SHP77 (cell line): ENCODE results near the gene CAMKK2.
"Not testable (repeated sequence)": the region's sequence is repeated elsewhere in the genome, so short reads cannot be mapped to it uniquely, and the experiment has no call there.

Experiments used
- DNase-seq, 2 experiments: peaks; one replicate each; lab custom pipeline; 2025; lab: John Stamatoyannopoulos, UW

CAMKK2 gene

DNA sequence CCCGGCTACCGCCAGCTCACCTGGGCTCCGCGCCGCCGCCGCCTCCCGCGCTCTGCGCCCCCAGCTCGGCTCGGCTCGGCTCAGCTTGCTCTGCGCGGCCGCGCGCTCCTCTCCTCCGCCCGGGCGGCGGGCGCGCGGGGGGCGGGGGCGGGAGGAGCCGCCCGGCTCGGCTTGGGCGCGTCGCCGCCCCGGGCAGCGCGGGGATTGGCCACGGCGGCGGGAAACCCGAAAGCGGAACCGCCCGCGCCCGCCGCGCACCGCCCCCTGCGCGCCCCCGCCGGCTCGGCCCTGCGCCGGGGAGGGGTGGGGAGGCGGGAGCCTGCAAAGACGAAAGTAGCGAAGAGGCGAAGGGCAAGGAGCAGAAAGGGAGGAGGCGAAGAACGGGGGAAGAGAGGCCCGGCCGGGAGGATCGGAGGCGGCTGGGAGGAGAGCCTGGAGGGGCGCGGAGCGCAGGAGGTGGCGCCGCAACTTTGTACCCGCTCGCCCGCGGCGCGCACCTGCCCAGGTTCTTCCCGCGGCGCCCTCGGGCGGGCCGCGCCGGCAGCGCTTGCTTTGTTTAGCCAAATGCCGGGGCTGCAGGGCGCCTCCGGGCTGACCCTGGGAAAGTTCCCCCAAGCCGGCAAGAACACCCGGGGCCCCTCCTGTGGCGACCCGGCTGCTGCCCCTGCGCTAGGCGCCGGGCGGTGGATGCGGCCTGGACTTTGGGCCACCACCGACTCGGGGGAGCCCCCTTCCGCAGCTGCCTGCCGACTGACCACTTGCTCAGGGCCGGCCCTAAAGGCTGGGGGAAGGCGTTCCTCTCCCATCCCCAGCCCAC lies at the start of gene CAMKK2:
TSS of gene CAMKK2 (minus strand) at position 92 of the 817 bp plus-strand sequence. CDS start 22,183 bp downstream, outside the sequence.
- peak; percentile 82 to 84 for DNase-seq

DNA sequence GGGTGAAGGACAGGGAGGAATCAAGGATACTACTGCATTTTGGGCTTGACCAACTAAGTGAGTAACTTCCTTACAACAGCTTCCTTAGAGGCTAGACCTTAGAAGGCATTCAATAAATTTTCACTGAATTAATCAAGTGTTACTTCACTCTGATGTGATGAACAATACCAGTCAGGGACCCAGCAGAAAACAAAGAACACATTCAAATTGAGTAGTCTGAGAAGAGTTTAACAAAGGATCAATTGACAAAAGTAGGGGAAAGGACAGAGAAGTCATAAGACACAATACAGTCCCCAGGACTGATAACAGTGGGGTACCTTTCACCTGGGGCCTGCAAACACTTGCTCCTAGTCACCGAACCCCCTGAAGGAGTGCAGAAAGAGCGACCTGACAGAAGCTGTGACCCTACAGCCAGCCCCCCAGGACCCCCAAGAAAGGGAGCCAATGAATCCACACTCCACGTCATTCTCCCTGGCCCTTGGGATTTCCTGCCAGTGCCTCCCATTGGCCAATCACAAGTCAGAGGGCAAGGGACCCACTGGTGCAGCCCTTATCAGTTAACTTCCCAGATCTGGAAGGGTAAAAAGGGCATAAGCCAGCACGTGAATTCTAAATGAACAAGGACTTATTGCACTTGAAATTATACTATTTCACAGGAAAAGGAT lies 48.8 kb upstream of the CAMKK2 start:
- no peak for DNase-seq

DNA sequence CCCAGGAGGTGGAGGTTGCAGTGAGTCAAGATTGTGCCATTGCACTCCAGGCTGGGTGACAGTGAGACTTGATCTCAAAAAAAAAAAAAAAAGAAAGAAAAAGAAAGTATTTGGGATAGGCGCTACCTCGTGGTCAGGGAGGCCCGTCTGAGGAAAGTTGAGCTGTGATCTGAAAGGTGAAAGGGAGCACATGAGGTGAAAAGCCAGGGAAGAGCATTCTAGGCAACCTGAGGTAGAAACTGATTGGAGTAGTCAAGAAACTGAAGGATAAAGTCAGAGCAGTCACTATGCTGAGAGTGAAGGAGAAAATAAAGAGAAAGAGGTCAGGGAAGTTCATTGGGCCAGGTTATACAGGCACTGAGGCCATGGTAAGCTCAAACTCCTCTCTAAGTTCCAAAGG lies 48.0 kb upstream of the CAMKK2 start:
- DNase-seq: no peak

DNA sequence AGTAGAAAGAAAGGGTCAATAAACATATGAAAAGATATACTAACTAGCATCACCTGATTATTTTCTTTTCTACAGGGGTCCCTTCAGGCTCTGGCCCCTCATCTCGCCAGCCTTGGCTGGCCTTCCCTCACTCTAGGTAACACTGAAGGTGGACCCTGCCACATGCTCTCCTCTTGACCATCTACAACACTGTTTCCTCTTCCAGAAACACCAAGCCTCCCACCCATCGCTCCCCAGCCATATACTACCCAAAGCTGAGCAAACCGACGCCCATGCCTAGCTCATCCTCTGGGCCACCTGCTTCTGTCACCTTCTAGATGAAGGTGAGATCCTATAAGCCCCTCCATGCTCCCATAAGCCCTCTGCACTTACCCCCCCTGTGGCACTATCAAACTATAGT lies 40.9 kb upstream of the CAMKK2 start:
- DNase-seq: no peak

DNA sequence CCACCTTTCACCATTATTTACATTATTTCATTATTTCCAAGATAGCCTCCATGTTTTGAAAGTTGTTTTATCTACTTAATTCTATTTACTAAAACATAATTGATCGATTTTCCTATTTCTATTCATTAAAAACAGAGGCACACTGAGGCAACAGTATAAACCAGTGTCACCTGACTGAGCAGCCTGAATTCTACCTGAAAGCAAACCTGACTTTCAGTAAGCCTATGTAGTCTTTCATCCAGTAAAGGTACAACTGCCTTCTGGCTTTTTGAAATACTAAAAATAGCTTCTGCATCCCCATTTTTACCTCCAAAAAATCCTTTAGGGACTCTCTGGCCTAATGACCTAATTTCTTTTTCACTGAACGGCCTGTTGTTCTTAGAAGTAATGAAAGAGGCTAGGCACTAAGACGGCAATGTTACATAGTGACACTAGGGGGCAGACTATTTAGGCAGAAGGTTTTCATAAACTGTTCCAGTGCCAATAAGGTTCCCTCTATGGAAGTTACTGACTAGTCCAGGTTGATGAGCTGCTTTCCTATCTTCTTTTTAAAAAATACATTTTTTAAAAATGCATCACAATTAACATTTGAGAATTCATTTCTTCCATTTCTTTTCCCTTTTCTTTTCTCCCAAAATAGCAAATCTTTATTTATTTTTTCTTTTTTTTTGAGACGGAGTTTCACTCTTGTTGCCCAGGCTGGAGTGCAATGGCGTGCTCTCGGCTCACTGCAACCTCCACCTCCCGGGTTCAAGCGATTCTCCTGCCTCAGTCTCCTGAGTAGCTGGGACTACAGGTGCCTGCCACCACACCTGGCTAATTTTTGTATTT lies 38.2 kb upstream of the CAMKK2 start:
- DNase-seq: peak; percentile 69 to 73

DNA sequence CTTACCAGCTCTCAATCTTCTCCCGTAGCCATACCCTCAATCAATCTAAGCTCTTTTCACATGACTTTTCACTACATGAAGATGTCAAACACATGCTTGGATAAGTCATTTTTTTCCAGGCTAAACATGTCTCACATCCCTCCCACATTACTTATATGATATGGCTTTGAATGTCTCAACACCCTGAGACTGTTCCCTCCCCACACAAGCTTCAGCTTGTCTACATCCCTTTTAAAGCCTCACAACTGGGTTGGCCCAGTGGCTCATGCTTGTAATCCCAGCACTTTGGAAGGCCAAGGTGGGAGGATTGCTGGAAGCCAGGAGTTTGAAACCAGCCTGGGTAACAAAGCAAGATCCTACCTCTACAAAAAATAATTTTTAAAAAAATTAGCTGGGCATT lies 37.2 kb upstream of the CAMKK2 start:
- DNase-seq: no peak

DNA sequence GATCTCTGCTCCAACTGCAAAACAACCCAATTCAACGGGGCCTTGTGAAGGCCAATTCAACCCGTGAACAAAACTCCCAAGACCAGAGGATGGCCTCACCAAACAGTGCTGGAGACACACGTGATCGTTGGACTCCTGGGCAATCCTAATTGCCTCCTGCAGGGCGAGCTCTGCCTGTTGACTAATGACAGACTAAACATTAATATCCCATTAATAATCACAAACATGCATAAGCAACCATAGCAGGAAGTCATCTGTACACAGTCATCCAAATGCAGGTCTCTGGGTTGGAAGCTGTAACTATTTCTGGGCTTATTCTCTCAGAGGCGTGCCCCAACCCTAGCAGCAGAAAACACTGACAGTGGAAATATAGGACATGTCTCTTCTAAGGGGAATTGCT lies 34.7 kb upstream of the CAMKK2 start:
- no peak for DNase-seq

DNA sequence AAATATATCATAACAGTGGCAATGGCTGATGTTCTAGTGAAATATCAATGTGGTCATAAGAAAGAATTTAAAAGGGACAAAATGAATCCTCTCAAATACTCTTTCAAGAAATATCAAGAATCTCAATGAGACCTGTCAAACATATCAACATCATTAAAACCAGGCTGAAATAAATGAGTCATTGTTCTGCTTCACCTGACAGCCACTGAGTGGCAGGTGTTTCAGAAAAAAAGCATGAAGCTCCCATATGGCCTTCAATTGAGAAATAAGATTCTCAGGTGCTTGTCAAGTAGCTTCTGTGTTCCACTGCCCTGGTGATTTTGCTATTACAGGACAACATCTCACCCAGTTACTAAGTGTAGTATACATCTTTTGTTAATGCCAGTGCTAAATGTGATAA lies 34.2 kb upstream of the CAMKK2 start:
- no peak for DNase-seq

DNA sequence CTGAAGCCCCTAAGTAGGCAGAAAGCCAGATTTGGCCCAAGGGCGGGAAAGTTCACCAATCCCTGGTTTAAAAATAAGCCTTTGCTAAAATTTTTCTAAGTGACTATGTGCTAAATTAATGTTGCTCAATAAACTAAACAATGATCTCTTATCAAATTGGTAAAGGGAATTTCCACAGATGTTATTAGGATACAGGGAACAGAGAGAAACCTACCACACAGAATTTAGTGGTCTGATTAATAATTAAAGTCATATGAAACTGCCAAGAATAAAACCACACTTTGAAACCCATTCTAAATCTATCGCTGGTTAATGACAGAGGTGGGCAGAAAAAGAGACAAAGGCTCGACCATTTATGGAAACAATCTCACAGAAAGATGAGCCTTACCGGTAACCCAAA lies 33.7 kb upstream of the CAMKK2 start:
- DNase-seq: no peak

DNA sequence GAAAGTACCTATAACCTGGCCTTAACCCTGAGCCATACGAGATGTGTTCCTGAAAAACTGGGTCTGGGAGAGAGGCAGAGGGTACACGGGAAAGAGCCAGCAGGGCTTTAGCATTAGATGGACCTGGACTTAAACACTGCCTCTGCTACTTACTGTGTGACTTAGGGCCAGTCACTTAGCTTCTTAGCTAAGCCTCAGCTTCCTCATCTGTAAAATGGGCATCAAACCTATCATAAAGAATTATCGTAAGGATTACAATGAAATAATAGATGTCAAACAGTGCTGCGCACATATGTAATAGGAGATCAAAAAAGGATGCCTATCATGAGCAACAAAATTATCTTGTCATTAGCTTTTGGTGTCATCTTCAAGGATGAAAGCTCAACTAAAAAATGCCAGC lies 32.1 kb upstream of the CAMKK2 start:
- no peak for DNase-seq

DNA sequence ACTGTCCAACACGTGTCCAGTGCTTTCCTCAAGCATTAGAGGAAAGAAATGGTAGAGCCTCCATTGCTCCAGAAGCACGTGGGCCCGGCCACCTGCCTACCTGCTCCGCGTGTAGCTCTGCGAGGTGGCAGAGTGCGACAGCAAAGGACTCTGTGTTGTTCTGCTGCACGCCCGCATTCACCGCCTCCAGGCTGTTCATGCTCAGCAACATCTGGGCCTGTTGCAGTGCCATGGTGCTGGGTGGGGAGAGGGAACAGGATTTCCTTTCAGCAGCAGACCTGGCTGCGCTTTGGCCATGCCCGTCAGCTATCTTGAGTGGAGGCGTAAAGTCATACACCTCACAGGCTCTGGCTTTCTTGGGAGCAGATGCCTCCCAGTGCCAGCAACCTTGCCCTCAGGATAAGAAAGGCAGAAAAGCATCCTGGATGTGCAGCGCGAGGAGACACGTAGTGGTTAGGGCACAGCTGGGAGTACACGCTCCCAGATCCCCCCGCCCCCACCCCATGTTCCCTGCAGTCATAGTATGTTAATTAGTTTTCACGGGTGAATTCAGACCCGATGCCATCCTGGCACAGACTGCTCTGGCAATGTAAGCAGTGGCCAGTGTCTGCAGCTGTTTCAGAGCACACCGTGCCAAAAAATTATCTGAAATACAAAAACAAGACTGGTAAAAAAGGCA lies 30.6 kb upstream of the CAMKK2 start:
- no peak for DNase-seq

DNA sequence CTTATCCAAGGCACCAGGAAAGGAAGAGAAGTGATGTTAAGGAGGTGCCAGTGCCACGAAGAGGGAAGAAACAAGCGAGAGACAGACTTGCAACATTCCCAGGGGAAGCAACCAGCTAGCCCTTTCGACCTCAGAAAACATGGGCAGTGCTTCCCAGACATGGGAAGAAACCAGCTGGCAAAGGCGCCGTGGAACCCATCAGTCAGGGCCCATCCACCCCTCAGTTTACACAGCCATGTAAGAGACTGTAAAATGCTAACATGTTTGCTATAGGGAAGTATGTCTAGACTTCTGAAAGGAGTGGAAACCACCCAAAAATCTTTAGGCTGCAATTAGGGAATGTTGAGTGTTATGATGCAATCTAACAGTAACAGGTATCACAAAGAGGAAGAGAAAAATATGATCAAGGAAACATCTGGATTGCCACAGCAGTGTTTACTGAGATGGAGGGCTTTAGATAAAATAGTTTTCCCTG lies 29.4 kb upstream of the CAMKK2 start:
- DNase-seq: no peak

DNA sequence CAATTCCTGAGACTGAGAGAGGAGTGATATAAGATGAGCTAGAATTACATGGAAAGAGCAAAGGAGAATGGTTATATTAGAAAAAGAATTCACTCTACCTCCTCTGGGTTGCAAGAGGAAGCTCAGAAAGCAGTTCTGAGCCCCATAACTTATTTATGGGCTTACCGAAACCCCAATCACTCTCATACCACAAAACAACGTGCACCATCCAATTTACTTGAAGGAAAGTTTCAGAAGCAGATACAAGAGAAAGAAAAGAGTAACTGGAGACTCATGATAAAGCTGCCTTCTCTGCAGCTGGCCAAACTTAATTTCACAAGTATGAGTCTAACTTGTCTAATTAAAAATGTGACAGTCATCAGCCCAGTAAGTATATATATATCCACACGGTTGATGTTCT lies 27.4 kb upstream of the CAMKK2 start:
- DNase-seq: no peak

DNA sequence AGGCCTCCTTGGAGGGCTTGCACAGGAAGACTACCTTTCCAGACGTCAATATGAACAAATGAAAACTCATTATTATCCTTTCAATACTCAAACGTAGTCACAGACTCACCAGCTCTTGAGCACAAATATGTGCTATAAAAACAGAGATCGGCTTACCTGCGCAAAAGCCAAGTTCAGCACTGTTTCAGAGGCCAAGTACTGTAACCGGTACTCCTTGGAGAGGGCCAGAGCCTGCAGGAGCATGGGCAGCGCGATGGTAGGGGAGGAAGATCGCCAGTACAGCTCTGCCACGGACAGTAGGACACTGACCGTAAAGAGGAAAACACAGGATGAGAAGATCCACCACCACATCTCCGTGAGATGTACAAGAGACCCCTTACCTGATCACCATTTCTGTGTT lies 21.6 kb upstream of the CAMKK2 start:
- no peak for DNase-seq

DNA sequence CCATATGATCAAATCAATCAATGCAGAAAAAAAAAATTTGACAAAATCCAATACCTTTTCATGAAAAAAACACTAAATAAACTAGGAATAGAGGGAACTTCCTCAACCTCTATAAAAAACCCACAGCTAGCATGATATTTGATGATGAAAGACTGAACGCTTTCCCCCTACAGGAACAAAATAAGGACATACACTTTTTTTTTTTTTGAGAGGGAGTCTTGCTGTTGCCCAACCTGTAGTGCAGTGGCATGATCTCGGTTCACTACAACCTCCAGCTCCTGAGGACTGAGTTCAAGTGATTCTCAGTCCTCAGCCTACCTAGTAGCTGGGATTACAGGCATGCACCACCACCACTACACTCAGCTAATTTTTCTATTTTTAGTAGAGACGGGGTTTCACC lies 17.9 kb upstream of the CAMKK2 start:
- no peak for DNase-seq

DNA sequence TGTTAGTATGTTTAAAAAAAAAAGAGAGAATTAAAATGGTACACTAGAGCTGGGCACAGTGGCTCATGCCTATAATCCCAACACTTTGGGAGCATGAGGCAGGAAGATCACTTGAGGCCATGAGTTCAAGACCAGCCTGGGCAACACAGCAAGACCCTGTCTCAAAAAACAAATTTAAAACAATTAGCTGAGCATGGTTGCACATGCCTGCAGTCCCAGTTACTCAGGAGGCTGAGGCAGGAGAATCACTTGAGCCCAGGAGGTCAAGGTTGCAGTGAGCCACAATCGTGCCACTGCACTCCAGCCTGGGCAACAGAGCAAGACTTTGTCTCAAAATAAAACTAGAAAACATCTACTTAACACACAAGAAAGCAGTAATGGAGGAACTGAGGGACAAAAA lies 13.7 kb upstream of the CAMKK2 start:
- DNase-seq: not testable (repeated sequence)

DNA sequence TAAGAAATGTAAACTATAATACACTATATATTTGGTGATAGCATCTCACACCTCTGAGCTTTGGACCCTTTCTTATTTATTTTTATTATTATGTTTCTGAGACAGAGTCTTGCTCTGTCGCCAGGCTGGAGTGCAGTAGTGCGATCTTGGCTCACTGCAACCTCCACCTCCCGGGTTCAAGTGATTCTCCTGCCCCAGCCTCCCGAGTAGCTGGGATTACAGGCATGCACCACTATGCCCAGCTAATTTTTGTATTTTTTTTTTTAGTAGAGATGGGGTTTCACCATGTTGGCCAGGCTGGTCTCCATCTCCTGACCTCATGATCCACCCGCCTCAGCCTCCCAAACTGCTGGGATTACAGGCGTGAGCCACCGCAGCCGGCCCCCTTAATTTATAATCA lies 10.9 kb upstream of the CAMKK2 start:
- DNase-seq: not testable (repeated sequence)

DNA sequence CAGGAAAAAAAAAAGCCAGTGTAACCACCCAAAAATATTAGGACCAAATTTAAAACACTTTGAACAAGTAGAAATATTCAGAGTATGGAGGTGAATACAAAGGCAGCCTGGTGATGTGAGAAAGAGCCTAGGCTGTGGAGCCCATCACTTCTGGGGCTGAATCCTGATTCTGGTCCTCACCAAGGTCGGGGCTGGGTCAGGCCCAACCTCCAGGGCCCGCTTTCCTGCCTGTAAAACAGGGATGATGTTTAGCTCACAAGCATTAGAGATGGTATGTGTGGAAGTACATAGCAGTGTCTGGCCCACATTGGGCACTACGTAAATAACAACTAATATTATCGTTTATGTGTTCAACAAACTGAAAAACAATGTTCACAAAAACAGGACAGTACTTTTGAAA lies 7.8 kb upstream of the CAMKK2 start:
- no peak for DNase-seq

DNA sequence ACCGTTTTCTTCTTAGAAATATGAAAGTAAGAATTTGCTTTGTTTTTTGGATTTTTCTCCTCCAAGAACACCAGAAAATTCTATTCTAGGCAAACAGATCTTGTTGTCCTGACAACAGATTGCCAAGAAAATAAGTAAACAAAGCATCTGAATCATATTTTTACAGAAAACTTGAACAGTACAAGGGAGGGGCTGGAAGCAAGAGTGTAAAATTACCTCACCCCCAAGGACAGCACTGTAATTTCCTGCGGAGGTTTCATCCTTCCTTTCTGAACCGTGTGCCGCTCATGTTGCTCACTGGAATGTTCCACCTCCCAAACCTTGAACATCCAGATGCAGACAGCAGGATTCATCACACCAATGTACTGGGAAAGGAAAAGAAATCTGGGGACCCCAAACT lies 5.4 kb upstream of the CAMKK2 start:
- no peak for DNase-seq

DNA sequence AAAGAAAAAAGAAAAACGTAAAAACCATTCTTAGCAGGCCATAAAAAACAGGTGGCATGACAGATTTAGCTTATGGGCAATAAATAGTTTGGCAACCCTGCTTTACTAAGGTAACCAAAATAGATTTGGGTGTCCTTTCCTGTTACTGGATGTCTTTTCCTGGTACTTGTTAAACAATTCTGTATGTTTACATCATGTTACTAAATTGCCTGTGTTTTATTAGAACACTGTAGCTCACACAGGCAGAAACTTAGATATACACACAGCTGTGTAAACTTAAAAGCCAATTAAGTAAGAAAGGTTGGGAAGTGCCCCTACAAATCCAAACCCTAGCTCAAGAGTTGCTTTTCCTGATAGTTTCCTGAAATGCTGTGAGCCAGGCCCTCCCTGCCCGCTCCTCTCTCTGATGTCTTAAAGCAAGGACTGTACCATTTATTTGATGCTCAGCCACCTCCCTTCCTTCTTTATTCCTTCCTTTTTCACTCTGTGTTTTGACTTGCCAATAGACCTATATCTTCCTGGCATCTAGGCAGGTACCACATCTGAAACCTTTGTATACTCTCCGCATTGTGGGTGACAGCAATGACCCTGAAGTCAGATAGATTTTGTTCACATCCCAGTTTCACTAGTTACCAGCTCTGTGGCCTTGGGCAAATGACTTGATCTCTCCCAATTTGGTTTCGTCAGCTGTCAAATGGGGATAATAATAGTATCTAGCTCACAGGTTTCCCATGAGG lies 3.7 kb upstream of the CAMKK2 start:
- DNase-seq: peak in 1 of 2 experiments; percentile 39

DNA sequence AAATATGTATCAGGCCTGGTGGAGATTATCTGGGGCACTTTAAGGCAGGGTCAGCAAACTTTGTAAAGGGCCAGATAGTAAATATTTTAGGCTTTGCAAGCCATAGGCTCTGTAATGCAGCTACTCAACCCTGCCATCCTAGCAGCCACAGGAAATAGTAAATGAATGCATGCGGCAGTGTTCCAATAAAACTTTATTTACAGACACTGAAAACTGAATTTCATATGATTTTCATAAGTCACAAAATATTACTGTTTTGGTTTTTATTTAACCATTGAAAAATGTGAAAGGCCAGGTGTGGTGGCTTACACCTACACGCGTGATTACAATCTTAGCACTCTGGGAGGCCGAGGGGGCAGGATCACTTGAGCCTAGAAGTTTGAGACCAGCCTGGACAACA lies 3.2 kb upstream of the CAMKK2 start:
- DNase-seq: peak in 1 of 2 experiments; percentile 19
